ENCODE results near the gene SMC5. TPM values are rescaled to one million over a fixed set of nuclear protein-coding genes. Genes with fewer than 3 reads are reported as not detected.

Gene SMC5
- total RNA-seq, 1 experiment from 2014 or later = 15.1 TPM

GRCh38 chr9:70218767-70219166, 40.0 kb upstream of the SMC5 start:
- no TSS peak for BruUV-seq (replicated peaks)
- TF ChIP-seq EZH2 (IDR thresholded peaks at IDR 0.05; ENCODE audit: low read length, unreplicated experiment) (no peak), EZH2phosphoT487 (IDR thresholded peaks at IDR 0.05; ENCODE audit: borderline replicate concordance, low read length) (no peak)
- H4K20me1 ChIP-seq (ENCODE audit: low read length) = no peaks in the 10 kb centered on the region
- H3K9me3 ChIP-seq (ENCODE audit: low read length) = no peaks in the 10 kb centered on the region
- no peaks in the 10 kb centered on the region for H3K27me3 ChIP-seq (ENCODE audit: low read length)
- no peak overlapping the region for H3K4me2 ChIP-seq (ENCODE audit: low read length)
- no peak for DNase-seq
- H3K4me3 ChIP-seq (ENCODE audit: low read length) = no peak overlapping the region
- no peaks in the 10 kb centered on the region for H3K4me1 ChIP-seq (ENCODE audit: insufficient read depth, low read length)
- no peaks in the 10 kb centered on the region for H3K9me2 ChIP-seq (replicated peaks; ENCODE audit: low read length)
- no peaks in the 10 kb centered on the region for H3K79me2 ChIP-seq (ENCODE audit: low read length)
- H3F3A ChIP-seq (ENCODE audit: low read length, unreplicated experiment) = no peaks in the 10 kb centered on the region
- no peak overlapping the region for H3K9ac ChIP-seq (ENCODE audit: low read length)
- no peaks in the 10 kb centered on the region for H3K36me3 ChIP-seq (ENCODE audit: low read depth, low read length)
- ChIA-PET CTCF (no interaction called here), POLR2A (ENCODE audit: unreplicated experiment) (no interaction called here)
- intact Hi-C loops (cut with micrococcal nuclease) = no loop called here
- H3K27ac ChIP-seq (ENCODE audit: low read length) = no peak overlapping the region
- no peak for ATAC-seq
- no peak overlapping the region for H2AFZ ChIP-seq (ENCODE audit: low read length)

GRCh38 chr9:70220216-70220615, 38.6 kb upstream of the SMC5 start:
- H3K4me2 ChIP-seq (ENCODE audit: low read length) = no peak overlapping the region
- no peaks in the 10 kb centered on the region for H3K79me2 ChIP-seq (ENCODE audit: low read length)
- H3K9me2 ChIP-seq (replicated peaks; ENCODE audit: low read length) = no peaks in the 10 kb centered on the region
- POLR2A ChIA-PET (ENCODE audit: unreplicated experiment) = no interaction called here
- no peak overlapping the region for H3K27ac ChIP-seq (ENCODE audit: low read length)
- ATAC-seq = no peak
- H3K4me1 ChIP-seq (ENCODE audit: insufficient read depth, low read length) = no peaks in the 10 kb centered on the region
- TF ChIP-seq EZH2phosphoT487 (IDR thresholded peaks at IDR 0.05; ENCODE audit: borderline replicate concordance, low read length) = no peak
- TF ChIP-seq EZH2 (IDR thresholded peaks at IDR 0.05; ENCODE audit: low read length, unreplicated experiment) = no peak
- TF ChIP-seq CTCF (conservative IDR thresholded peaks at IDR 0.05; ENCODE audit: low read depth, low read length) = no peak
- H3F3A ChIP-seq (ENCODE audit: low read length, unreplicated experiment) = no peaks in the 10 kb centered on the region
- no peaks in the 10 kb centered on the region for H3K36me3 ChIP-seq (ENCODE audit: low read depth, low read length)
- no peak for DNase-seq
- CTCF ChIA-PET = no interaction called here
- intact Hi-C loops (cut with micrococcal nuclease) = no loop called here
- H3K4me3 ChIP-seq (ENCODE audit: low read length) = no peak overlapping the region
- BruUV-seq (replicated peaks) = no TSS peak
- H3K9me3 ChIP-seq (ENCODE audit: low read length) = no peaks in the 10 kb centered on the region
- H2AFZ ChIP-seq (ENCODE audit: low read length) = no peak overlapping the region
- no peaks in the 10 kb centered on the region for H4K20me1 ChIP-seq (ENCODE audit: low read length)
- no peak overlapping the region for H3K9ac ChIP-seq (ENCODE audit: low read length)
- H3K27me3 ChIP-seq (ENCODE audit: low read length) = no peaks in the 10 kb centered on the region

GRCh38 chr9:70222354-70222753, 36.4 kb upstream of the SMC5 start:
- ChIA-PET CTCF (no interaction called here), POLR2A (ENCODE audit: unreplicated experiment) (no interaction called here)
- Histone ChIP-seq H3F3A (ENCODE audit: low read length, unreplicated experiment) (no peaks in the 10 kb centered on the region), H3K79me2 (ENCODE audit: low read length) (no peaks in the 10 kb centered on the region), H3K9ac (ENCODE audit: low read length) (no peak overlapping the region), H3K4me3 (ENCODE audit: low read length) (no peak overlapping the region), H4K20me1 (ENCODE audit: low read length) (no peaks in the 10 kb centered on the region), H3K27ac (ENCODE audit: low read length) (no peak overlapping the region), H3K9me2 (replicated peaks; ENCODE audit: low read length) (no peaks in the 10 kb centered on the region), H3K9me3 (ENCODE audit: low read length) (no peaks in the 10 kb centered on the region), H3K36me3 (ENCODE audit: low read depth, low read length) (no peaks in the 10 kb centered on the region), H3K4me2 (ENCODE audit: low read length) (no peak overlapping the region), H3K27me3 (ENCODE audit: low read length) (no peaks in the 10 kb centered on the region), H2AFZ (ENCODE audit: low read length) (no peak overlapping the region), H3K4me1 (ENCODE audit: insufficient read depth, low read length) (no peaks in the 10 kb centered on the region)
- TF ChIP-seq EZH2 (IDR thresholded peaks at IDR 0.05; ENCODE audit: low read length, unreplicated experiment) (no peak), CTCF (conservative IDR thresholded peaks at IDR 0.05; ENCODE audit: low read depth, low read length) (no peak), EZH2phosphoT487 (IDR thresholded peaks at IDR 0.05; ENCODE audit: borderline replicate concordance, low read length) (no peak)
- DNase-seq (no peak), ATAC-seq (no peak)
- intact Hi-C loops (cut with micrococcal nuclease) = no loop called here
- BruUV-seq (replicated peaks) = no TSS peak
